Loucy (cell line): ENCODE results near the gene CPZ.
"Not testable (repeated sequence)": the region's sequence is repeated elsewhere in the genome, so short reads cannot be mapped to it uniquely, and the experiment has no call there.

Experiments used
- H2AFZ ChIP-seq: fragments of 200-600 bp; sonication (generic); 2 replicates; pipeline ENCODE4 v1.6.0; 2016; ENCODE audit warnings: antibody characterized with exemption, mild to moderate bottlenecking, low read length, moderate library complexity
- H3F3A ChIP-seq: fragments of 200-600 bp; 2 replicates; pipeline ENCODE4 v1.6.0; 2016; ENCODE audit warnings: antibody characterized with exemption, low read depth, mild to moderate bottlenecking
- H3K27me3 ChIP-seq: fragments of 200-600 bp; sonication (generic); 2 replicates; pipeline ENCODE4 v1.6.1; 2014; ENCODE audit warnings: low read length, mild to moderate bottlenecking; ENCODE audit not compliant: insufficient read depth, poor library complexity, severe bottlenecking
- H3K36me3 ChIP-seq: fragments of 200-600 bp; sonication (generic); 2 replicates; pipeline ENCODE4 v1.6.1; 2016; ENCODE audit warnings: low read length; ENCODE audit not compliant: insufficient read depth
- H3K4me1 ChIP-seq: fragments of 200-600 bp; sonication (generic); 2 replicates; pipeline ENCODE4 v1.5.1; 2014; ENCODE audit warnings: low read length, mild to moderate bottlenecking; ENCODE audit not compliant: insufficient read depth, poor library complexity, severe bottlenecking
- H3K4me2 ChIP-seq: fragments of 200-600 bp; sonication (generic); 2 replicates; pipeline ENCODE4 v1.6.0; 2014; ENCODE audit warnings: antibody characterized with exemption, low read length, low read depth, mild to moderate bottlenecking; ENCODE audit not compliant: poor library complexity, severe bottlenecking
- H3K4me3 ChIP-seq: fragments of 200-600 bp; sonication (generic); 2 replicates; pipeline ENCODE4 v1.5.1; 2014; ENCODE audit warnings: low read length, mild to moderate bottlenecking, mixed read lengths; ENCODE audit not compliant: poor library complexity, severe bottlenecking
- H3K79me2 ChIP-seq: fragments of 200-600 bp; sonication (generic); 2 replicates; pipeline ENCODE4 v1.6.1; 2014; ENCODE audit warnings: low read length; ENCODE audit not compliant: insufficient read depth
- H3K9ac ChIP-seq: fragments of 200-600 bp; sonication (generic); 2 replicates; pipeline ENCODE4 v1.6.0; 2014; ENCODE audit warnings: mild to moderate bottlenecking, low read depth, low read length, moderate library complexity; ENCODE audit not compliant: poor library complexity, severe bottlenecking
- H3K9me2 ChIP-seq: fragments of 200-600 bp; sonication (generic); replicated peaks from 2 replicates; pipeline ENCODE4 v1.6.1; 2016; ENCODE audit warnings: low read depth, low read length, mixed read lengths
- H3K9me3 ChIP-seq: fragments of 200-600 bp; sonication (generic); 2 replicates; pipeline ENCODE4 v1.6.1; 2014; ENCODE audit warnings: mild to moderate bottlenecking, antibody characterized with exemption, low read length, low read depth; ENCODE audit not compliant: insufficient read depth
- H4K20me1 ChIP-seq: fragments of 200-600 bp; sonication (generic); 2 replicates; pipeline ENCODE4 v1.6.0; 2014; ENCODE audit warnings: antibody characterized with exemption, low read length, mild to moderate bottlenecking; ENCODE audit not compliant: insufficient read depth, poor library complexity, severe bottlenecking
- CTCF ChIP-seq: fragments of 200-600 bp; sonication (generic); conservative IDR thresholded peaks from 2 replicates; pipeline ENCODE4 v1.5.1; 2014; ENCODE audit warnings: mild to moderate bottlenecking, antibody characterized with exemption, low read length
- EZH2phosphoT487 ChIP-seq: fragments of 200-600 bp; IDR thresholded peaks from 2 replicates; pipeline ENCODE4 v1.6.1; 2018; ENCODE audit warnings: antibody characterized with exemption, mild to moderate bottlenecking, moderate library complexity, borderline replicate concordance

Gene CPZ

GRCh38 chr4:8652181-8653078, 59.9 kb downstream of the CPZ start:
- Histone ChIP-seq H3K9me2 (no peaks in the 10 kb centered on the region), H4K20me1 (no peaks in the 10 kb centered on the region), H3K9ac (no peak overlapping the region), H3K4me2 (no peak overlapping the region), H3K79me2 (no peaks in the 10 kb centered on the region), H3K9me3 (peaks cover 8% of the 10 kb centered on the region; the same call in 1 of the 2 replicates), H2AFZ (no peak overlapping the region), H3K27me3 (no peaks in the 10 kb centered on the region), H3K4me1 (no peaks in the 10 kb centered on the region), H3K4me3 (no peak overlapping the region), H3K36me3 (no peaks in the 10 kb centered on the region), H3F3A (no peaks in the 10 kb centered on the region)
- no peak for TF ChIP-seq CTCF
- TF ChIP-seq EZH2phosphoT487 = no peak

- TF ChIP-seq EZH2phosphoT487 (no peak), CTCF (no peak)
- no peaks in the 10 kb centered on the region for H3K4me1 ChIP-seq
- H3K36me3 ChIP-seq = no peaks in the 10 kb centered on the region
- H3F3A ChIP-seq = no peaks in the 10 kb centered on the region
- H3K4me3 ChIP-seq = no peak overlapping the region
- H3K27me3 ChIP-seq = no peaks in the 10 kb centered on the region
- H3K4me2 ChIP-seq = no peak overlapping the region
- H2AFZ ChIP-seq = no peak overlapping the region
- H3K9me3 ChIP-seq = peaks cover 8% of the 10 kb centered on the region; the same call in 1 of the 2 replicates
- no peak overlapping the region for H3K9ac ChIP-seq
- H3K9me2 ChIP-seq = no peaks in the 10 kb centered on the region
- no peaks in the 10 kb centered on the region for H3K79me2 ChIP-seq
- H4K20me1 ChIP-seq = no peaks in the 10 kb centered on the region
Measured at GRCh38 chr4:8653326-8654000, 60.9 kb downstream of the CPZ start.

GRCh38 chr4:8654139-8654538, 61.6 kb downstream of the CPZ start:
- not testable (repeated sequence) for H3K27me3 ChIP-seq, H3K4me3 ChIP-seq, H3K9ac ChIP-seq, H3K9me3 ChIP-seq, H3K9me2 ChIP-seq, H2AFZ ChIP-seq, H3K79me2 ChIP-seq, H4K20me1 ChIP-seq, H3K36me3 ChIP-seq, H3K4me1 ChIP-seq, H3F3A ChIP-seq, H3K4me2 ChIP-seq
